Stimulated activated naive CD8-positive, alpha-beta T cell treated with anti-CD3 and anti-CD28 coated beads, Interleukin-15, Interleukin-2, amounts not matched to agents 100 ng/mL and 50 ng/mL, for 24 hours (primary cell): ENCODE measurements around the gene GGACT.

Experiments
- H3K27ac Mint-ChIP-seq: one replicate; pipeline ENCODE4 v1.8.0; 2021; ENCODE audit warnings: mild to moderate bottlenecking, mixed read lengths
- H3K27me3 Mint-ChIP-seq: one replicate; pipeline ENCODE4 v1.8.0; 2021; ENCODE audit warnings: mixed read lengths
- H3K36me3 Mint-ChIP-seq: one replicate; pipeline ENCODE4 v1.8.0; 2021; ENCODE audit warnings: low read depth, mixed read lengths
- H3K4me1 Mint-ChIP-seq: one replicate; pipeline ENCODE4 v1.8.0; 2021; ENCODE audit warnings: low read depth, mixed read lengths
- H3K4me3 Mint-ChIP-seq: one replicate; pipeline ENCODE4 v1.8.0; 2021; ENCODE audit warnings: mild to moderate bottlenecking, mixed read lengths
- H3K9me3 Mint-ChIP-seq: one replicate; pipeline ENCODE4 v1.8.0; 2021; ENCODE audit warnings: mixed read lengths

GGACT gene

GRCh38 chr13:100546713-100547405 is 41.7 kb downstream of the GGACT start:
- Mint-ChIP-seq H3K4me3 (no peak overlapping the region), H3K9me3 (no peaks in the 10 kb centered on the region), H3K27me3 (no peaks in the 10 kb centered on the region), H3K4me1 (peaks cover 5% of the 10 kb centered on the region), H3K27ac (no peak overlapping the region), H3K36me3 (no peaks in the 10 kb centered on the region)

GRCh38 chr13:100545684-100546061 is 42.9 kb downstream of the GGACT start:
- Mint-ChIP-seq H3K4me3 (no peak overlapping the region), H3K36me3 (no peaks in the 10 kb centered on the region), H3K9me3 (no peaks in the 10 kb centered on the region), H3K4me1 (peaks cover 5% of the 10 kb centered on the region), H3K27me3 (no peaks in the 10 kb centered on the region), H3K27ac (no peak overlapping the region)

- Mint-ChIP-seq H3K4me3 (no peak overlapping the region), H3K36me3 (no peaks in the 10 kb centered on the region), H3K9me3 (no peaks in the 10 kb centered on the region), H3K27me3 (no peaks in the 10 kb centered on the region), H3K27ac (no peak overlapping the region), H3K4me1 (peaks cover 5% of the 10 kb centered on the region)
Observed at GRCh38 chr13:100544866-100545683, 43.5 kb downstream of the GGACT start.

GRCh38 chr13:100543872-100544602 is 44.6 kb downstream of the GGACT start:
- Mint-ChIP-seq H3K27ac (no peak overlapping the region), H3K9me3 (no peaks in the 10 kb centered on the region), H3K4me1 (peaks cover 8% of the 10 kb centered on the region), H3K27me3 (no peaks in the 10 kb centered on the region), H3K4me3 (no peak overlapping the region), H3K36me3 (no peaks in the 10 kb centered on the region)

GRCh38 chr13:100542826-100543156 is 45.8 kb downstream of the GGACT start:
- Mint-ChIP-seq H3K27me3 (no peaks in the 10 kb centered on the region), H3K36me3 (no peaks in the 10 kb centered on the region), H3K4me3 (no peak overlapping the region), H3K27ac (no peak overlapping the region), H3K9me3 (no peaks in the 10 kb centered on the region), H3K4me1 (peaks cover 18% of the 10 kb centered on the region)

DNA sequence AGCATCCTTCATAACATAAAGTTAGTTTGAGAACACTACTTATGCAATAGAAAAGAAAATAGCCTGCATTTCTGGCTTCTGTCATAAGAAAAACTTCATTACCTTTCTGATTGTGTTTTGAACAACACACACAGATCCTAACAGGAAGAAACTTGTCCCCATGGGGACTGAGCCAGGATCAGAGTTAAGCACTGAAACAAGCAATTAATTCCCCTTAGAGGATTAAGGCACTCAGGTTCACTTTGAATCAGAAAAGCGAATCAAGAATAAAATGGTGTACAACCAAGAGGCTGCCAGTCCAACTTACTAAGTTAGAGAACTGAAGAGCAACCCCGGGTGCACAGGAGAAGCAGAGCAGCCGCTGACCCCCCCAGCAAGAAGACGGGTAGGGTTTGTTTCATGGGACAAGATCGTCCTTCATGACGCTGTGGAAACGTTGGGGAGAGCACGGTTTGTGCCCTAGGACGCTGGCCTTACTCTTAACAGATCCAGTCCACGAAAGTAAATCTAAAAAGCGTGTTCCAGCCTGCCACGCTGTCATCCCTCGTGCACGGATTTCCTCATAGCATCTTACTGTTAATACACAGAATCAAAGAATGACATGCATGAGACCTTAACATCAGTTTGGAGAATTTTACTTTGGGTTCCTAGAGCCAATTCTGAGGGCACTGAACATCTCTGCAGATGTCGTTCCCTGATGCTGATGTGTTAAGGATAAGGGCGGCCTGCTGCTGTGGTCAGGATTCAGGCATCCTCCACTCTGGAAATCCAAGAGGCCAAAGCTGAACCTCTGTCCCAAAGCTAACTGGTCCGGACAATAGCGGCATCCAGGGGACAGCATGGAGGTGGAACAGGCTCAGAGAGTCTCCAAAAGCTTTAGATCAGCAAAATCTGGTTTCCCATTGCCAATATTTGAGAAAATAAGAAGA is 46.4 kb downstream of the GGACT start:
- H3K4me1 Mint-ChIP-seq = peaks cover 24% of the 10 kb centered on the region
- no peak overlapping the region for H3K4me3 Mint-ChIP-seq
- no peaks in the 10 kb centered on the region for H3K27me3 Mint-ChIP-seq
- H3K9me3 Mint-ChIP-seq = no peaks in the 10 kb centered on the region
- no peak overlapping the region for H3K27ac Mint-ChIP-seq
- no peaks in the 10 kb centered on the region for H3K36me3 Mint-ChIP-seq

DNA sequence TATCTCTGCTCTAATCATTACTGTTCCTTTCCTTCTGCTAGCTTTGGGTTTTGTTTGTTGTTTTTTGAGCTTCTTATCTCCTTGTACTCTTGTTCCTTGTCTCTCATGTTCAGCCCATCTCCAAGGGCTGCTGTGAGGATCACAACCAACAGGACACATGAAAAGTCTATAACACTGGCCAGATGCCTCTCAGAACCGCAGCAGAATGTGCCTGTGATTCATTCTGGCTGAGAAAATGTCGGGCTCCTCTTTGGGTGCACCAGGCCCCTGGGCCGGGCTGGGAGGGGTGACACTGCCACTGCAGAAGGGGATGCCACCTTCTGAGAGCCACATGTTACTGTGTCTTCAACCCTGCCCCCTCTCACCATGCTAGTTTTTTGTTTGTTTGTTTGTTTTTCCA is 48.0 kb downstream of the GGACT start:
- no peak overlapping the region for H3K27ac Mint-ChIP-seq
- peaks cover 25% of the 10 kb centered on the region for H3K4me1 Mint-ChIP-seq
- no peaks in the 10 kb centered on the region for H3K9me3 Mint-ChIP-seq
- no peaks in the 10 kb centered on the region for H3K27me3 Mint-ChIP-seq
- H3K36me3 Mint-ChIP-seq = no peaks in the 10 kb centered on the region
- no peak overlapping the region for H3K4me3 Mint-ChIP-seq

- no peaks in the 10 kb centered on the region for H3K27me3 Mint-ChIP-seq
- peaks cover 24% of the 10 kb centered on the region for H3K4me1 Mint-ChIP-seq
- H3K4me3 Mint-ChIP-seq = no peak overlapping the region
- no peaks in the 10 kb centered on the region for H3K9me3 Mint-ChIP-seq
- H3K36me3 Mint-ChIP-seq = no peaks in the 10 kb centered on the region
- H3K27ac Mint-ChIP-seq = no peak overlapping the region
Observed at GRCh38 chr13:100537951-100538462, 50.6 kb downstream of the GGACT start.

- Mint-ChIP-seq H3K36me3 (no peaks in the 10 kb centered on the region), H3K9me3 (no peaks in the 10 kb centered on the region), H3K27me3 (no peaks in the 10 kb centered on the region), H3K4me3 (no peak overlapping the region), H3K27ac (no peak overlapping the region), H3K4me1 (peaks cover 20% of the 10 kb centered on the region)
Observed at GRCh38 chr13:100537486-100537885, 51.1 kb downstream of the GGACT start.

DNA sequence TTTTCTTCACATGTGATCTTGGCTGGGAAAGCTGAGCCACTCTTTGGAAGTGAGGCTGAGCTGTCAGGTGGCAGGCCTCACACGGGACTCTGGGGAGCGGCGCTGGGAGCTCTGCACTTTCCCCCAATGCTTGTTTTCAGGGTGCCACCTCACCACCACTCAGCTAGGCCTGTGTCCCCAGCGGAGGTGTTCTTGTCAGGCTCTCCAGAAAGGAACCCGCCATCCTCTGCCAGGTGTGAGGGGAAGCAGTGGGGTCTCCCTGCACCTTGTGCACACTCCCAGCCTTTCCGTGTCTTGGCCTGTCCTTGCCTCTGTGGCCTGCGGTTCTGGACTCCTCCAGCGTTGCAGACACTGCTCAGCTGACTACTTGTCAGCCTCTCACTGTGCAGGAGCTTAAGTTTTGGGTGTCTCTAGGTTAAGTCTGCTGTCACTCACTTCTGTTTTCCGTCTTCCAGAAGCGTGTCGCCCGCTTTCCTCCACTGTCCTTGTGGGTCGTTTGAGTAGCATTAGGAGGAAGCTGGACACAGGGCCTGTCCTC is 51.9 kb downstream of the GGACT start:
- H3K9me3 Mint-ChIP-seq = no peaks in the 10 kb centered on the region
- no peak overlapping the region for H3K27ac Mint-ChIP-seq

GRCh38 chr13:100535426-100536135 is 53.0 kb downstream of the GGACT start:
- no peaks in the 10 kb centered on the region for H3K27me3 Mint-ChIP-seq
- H3K4me1 Mint-ChIP-seq = peaks cover 20% of the 10 kb centered on the region
- H3K9me3 Mint-ChIP-seq = no peaks in the 10 kb centered on the region
- no peak overlapping the region for H3K4me3 Mint-ChIP-seq
- H3K36me3 Mint-ChIP-seq = peaks cover 4% of the 10 kb centered on the region
- no peak overlapping the region for H3K27ac Mint-ChIP-seq

More for the DNA sequence above, 51.9 kb downstream of the GGACT start:
- H3K4me1 Mint-ChIP-seq = peaks cover 20% of the 10 kb centered on the region
- H3K4me3 Mint-ChIP-seq = no peak overlapping the region
- H3K27me3 Mint-ChIP-seq = no peaks in the 10 kb centered on the region
- peaks cover under 1% of the 10 kb centered on the region for H3K36me3 Mint-ChIP-seq

DNA sequence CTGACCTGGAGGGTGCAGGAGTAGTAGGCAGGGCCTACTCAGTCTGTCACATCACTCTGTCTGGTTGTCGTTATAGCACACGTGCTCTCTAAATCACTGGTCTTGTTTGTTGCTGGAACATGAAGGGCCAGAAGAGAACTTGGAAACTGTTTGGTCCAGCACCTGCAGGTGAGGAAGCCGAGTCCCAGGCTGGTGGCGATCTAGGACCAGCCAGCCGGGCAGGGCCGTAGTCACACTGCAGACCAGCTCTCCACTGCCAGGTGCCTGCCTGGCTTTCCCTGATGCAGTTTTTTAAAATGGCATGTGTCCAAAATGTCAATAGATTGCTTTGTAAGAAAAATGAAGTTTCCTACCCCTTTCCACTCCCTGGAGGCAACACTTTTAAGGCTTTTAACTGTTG is 53.7 kb downstream of the GGACT start:
- H3K4me1 Mint-ChIP-seq = peaks cover 20% of the 10 kb centered on the region
- H3K9me3 Mint-ChIP-seq = no peaks in the 10 kb centered on the region
- H3K4me3 Mint-ChIP-seq = no peak overlapping the region
- H3K36me3 Mint-ChIP-seq = peaks cover 4% of the 10 kb centered on the region
- no peak overlapping the region for H3K27ac Mint-ChIP-seq
- H3K27me3 Mint-ChIP-seq = no peaks in the 10 kb centered on the region

- Mint-ChIP-seq H3K4me3 (no peak overlapping the region), H3K27me3 (no peaks in the 10 kb centered on the region), H3K9me3 (no peaks in the 10 kb centered on the region), H3K36me3 (peaks cover 4% of the 10 kb centered on the region), H3K27ac (no peak overlapping the region), H3K4me1 (peaks cover 20% of the 10 kb centered on the region)
Observed at GRCh38 chr13:100534147-100534843, 54.3 kb downstream of the GGACT start.
